Stomach smooth muscle (tissue), 2 donors: Measurements from ENCODE around the gene NOL4L.
A peak's percentile ranks its signal among the peaks of the same experiment; 100 is the strongest.

Experiments
- H3K27ac ChIP-seq: one replicate; pipeline ENCODE4 v1.7.0; 2013; ENCODE audit warnings: mild to moderate bottlenecking, low read length, inconsistent platforms
- H3K27me3 ChIP-seq, 2 donors: one replicate each; pipeline ENCODE4 v1.7.0; 2013; ENCODE audit warnings: low read length in 2 of 2; ENCODE audit not compliant: insufficient read depth in 2 of 2, control insufficient read depth in 1 of 2
- H3K36me3 ChIP-seq, 2 donors: one replicate each; pipeline ENCODE4 v1.7.0; 2013; ENCODE audit warnings: low read length in 2 of 2; ENCODE audit not compliant: control insufficient read depth in 2 of 2, insufficient read depth in 2 of 2
- H3K4me1 ChIP-seq: one replicate; pipeline ENCODE4 v1.7.0; 2013; ENCODE audit warnings: low read length; ENCODE audit not compliant: control insufficient read depth, insufficient read depth
- H3K4me3 ChIP-seq, 2 donors: one replicate each; pipeline ENCODE4 v1.7.0; 2013; ENCODE audit warnings: low read length in 2 of 2
- H3K9ac ChIP-seq, 2 donors: one replicate each; pipeline ENCODE4 v1.7.0; 2013; ENCODE audit warnings: low read length in 2 of 2, mild to moderate bottlenecking in 1 of 2
- H3K9me3 ChIP-seq, 2 donors: one replicate each; pipeline ENCODE4 v1.7.0; 2013; ENCODE audit warnings: low read length in 2 of 2; ENCODE audit not compliant: control insufficient read depth in 2 of 2
- donor health status: healthy.
- donor health status: Pancreatic carcinoma.

Gene NOL4L

DNA sequence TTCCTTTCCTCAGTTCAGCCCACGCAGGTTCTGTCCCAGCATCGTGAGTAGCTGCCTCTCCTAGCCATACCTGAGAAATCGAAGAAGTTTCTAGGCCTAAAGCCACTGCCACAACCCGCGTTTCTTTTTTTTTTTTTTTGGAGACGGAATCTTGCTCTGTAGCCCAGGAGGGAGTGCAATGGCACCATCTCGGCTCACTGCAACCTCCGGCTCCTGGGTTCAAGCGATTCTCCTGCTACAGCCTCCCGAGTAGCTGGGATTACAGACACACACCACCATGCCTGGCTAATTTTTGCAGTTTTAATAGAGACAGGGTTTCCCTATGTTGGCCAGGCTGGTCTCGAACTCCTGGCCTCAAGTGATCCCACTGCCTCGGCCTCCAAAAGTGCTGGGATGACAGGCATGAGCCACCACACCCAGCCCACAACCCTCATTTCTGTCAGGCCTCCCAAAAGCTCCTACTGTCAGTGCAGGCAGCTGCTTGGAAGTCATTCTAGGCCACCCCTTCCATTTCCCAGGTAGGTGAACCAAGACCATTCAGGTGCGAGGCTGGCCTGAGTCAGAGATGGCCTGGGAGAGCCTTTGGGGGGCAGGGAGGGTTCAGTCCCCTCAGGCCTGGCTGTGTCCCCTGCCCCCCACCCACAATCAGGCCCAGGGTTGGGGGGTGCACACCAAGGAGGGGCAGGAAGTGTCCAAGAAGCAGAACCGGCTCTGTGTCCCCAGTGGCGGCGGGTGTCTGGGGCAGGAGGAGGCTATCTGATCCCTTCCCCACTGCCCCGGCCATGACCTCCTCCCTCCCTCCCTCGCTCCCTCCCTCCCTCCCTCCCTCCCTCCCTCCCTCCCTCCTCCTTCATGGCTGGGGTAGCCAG, 47.2 kb downstream of the NOL4L start:
- Histone ChIP-seq H3K36me3 (no peaks in the 10 kb centered on the region), H3K27me3 (no peaks in the 10 kb centered on the region), H3K4me3 (peak overlapping the region; percentile 67 to 70), H3K27ac (no peak overlapping the region), H3K4me1 (peaks cover 8% of the 10 kb centered on the region), H3K9me3 (no peaks in the 10 kb centered on the region), H3K9ac (no peak overlapping the region)

DNA sequence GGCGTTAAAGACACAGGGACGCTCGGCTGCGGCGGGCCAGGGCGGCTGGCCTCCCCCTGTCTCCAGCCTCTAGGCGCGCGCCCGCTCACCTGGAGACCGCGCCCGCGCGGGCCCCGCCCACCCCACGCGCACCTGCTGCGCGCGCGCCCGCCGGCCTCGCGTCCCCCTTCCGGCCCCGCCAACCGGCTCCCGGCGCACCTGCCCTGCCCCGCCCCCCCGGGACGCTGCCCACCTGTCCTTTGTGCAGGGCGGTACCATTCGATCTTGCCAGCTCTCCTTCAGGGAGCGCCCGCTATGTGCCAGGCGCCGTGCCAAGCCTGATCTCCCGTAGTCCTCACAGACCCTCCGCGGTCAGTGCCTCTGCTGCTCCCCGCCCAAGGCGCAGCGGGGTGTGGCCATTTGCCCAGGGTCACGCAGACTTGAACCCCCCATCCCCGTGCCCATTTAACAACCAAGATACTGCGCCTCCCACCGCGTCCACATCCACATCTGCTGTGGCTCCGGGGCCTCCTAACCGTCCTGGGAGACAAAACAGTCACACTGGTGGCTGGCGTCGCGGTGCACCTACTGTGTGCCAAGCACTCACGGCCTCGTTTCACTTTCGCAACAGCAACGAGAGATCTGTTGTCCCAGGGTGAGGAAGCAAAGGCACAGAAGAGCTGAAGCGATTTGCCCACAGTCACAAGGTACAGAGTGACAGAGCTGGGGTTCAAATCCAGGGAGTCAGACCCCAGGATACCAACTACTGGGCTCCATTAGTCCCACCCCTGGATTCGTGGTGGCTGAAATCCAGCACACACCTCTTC, 48.1 kb downstream of the NOL4L start:
- Histone ChIP-seq H3K9me3 (no peaks in the 10 kb centered on the region), H3K4me3 (peak overlapping the region; percentile 67 to 70), H3K4me1 (peaks cover 8% of the 10 kb centered on the region), H3K9ac (peak overlapping the region in 1 of 2 donors; percentile 47), H3K27me3 (no peaks in the 10 kb centered on the region), H3K36me3 (no peaks in the 10 kb centered on the region), H3K27ac (no peak overlapping the region)

DNA sequence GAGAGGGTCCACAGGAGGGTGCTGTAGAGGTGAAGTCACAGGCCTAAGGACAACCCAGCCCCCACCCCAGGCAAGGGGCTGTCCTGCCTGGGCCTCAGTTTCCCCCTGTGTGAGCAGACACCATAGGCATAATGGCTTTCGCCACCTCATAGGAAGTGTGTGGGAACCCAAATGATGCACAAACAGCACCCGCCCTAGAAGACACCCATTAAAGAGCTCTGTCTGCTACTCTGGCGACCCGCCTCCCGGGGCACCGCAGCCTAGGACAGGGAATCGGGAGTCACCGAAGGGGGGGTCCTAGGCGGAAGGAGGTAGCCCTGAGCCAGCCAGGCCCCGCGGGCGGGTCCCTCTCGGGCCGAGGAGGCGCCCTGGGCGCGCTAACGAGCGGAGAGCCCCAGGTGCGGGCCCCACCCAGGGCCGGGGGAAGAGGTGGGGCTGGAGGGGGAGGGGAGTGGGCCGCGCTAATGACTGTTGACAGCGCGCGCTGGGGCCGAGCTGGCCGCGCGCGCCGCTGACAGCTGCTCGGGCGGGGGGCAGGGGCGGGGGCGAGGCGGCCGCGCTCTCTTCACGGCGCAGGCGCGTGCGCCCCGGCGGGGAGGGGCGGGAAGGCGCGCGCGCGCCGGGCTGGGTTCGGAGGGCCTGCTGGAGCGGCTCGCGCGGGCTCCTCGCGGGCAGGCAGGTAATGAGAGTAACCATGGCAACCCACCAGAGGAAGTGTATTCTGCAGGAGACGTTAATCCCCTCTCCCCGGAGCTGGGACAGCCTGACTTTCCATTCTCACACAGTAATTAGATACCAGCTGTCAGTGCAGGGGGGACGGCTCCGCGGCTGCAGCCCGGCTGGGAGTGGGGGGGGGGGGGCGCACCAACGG, 48.9 kb downstream of the NOL4L start:
- H3K36me3 ChIP-seq = no peaks in the 10 kb centered on the region
- H3K27ac ChIP-seq = no peak overlapping the region
- H3K4me3 ChIP-seq = peak overlapping the region; percentile 56 to 70
- H3K4me1 ChIP-seq = peaks cover 8% of the 10 kb centered on the region
- H3K9ac ChIP-seq = no peak overlapping the region
- no peaks in the 10 kb centered on the region for H3K9me3 ChIP-seq
- H3K27me3 ChIP-seq = no peaks in the 10 kb centered on the region

DNA sequence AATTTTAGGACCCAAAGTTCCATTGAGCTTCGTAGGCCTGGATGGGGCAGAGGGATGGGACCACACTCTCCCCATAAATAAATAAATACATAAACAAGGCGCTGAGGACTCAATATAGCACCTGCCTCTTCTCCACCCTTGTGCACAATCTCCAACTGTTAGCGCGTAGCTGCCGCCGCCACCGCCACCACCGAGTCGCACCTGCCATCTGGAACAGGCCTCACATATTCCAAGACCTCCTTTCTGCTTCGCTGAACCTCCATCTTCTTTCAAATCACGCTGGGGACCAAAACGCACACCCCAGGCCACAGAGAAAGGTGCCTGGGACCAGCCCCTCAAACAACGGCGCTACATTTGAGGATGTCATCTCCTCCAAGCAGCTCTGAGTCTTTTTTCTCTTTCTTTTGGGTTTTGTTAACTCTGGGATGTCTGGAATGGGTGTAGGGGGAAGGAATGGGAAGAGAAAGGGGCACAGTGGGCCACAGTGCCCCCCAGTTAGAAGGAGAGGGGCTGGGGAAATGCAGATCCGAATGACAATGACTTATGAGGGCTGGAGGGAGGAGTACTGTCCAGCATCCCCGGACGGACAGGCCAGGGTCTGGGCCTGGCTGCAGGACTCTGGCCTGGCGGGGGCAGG, 49.7 kb downstream of the NOL4L start:
- Histone ChIP-seq H3K27ac (no peak overlapping the region), H3K27me3 (no peaks in the 10 kb centered on the region), H3K9me3 (no peaks in the 10 kb centered on the region), H3K4me1 (peaks cover 8% of the 10 kb centered on the region), H3K4me3 (no peak overlapping the region), H3K9ac (no peak overlapping the region), H3K36me3 (no peaks in the 10 kb centered on the region)

DNA sequence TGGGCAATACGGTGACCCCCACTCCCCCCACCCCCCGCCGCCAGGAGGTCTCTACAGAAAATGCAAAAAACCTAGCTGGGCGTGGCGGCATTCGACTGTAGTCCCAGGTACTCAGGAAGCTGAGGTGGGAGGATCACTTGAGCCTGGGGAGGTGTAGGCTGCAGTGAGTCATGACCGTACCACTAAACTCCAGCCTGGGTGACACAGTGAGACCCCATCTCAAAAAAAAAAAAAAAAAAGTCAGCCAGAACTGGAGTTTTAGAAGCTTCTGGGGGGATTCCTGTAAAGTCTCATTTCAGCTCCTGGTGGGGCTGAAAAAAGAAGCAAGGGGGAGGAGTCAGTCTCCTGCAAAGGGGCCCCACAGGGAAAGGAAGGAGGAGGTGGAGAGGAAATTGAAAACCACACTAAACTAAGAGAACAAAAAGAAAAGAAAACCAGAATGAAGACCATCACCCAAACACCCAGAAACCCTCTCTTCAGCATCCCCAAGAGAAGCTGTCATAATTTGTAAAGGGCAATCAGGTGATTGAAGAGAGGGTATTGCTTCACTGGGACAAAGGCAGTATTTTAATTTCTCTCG, 50.4 kb downstream of the NOL4L start:
- Histone ChIP-seq H3K4me1 (peaks cover 8% of the 10 kb centered on the region), H3K9me3 (no peaks in the 10 kb centered on the region), H3K27ac (no peak overlapping the region), H3K4me3 (no peak overlapping the region), H3K27me3 (no peaks in the 10 kb centered on the region), H3K36me3 (no peaks in the 10 kb centered on the region), H3K9ac (no peak overlapping the region)

DNA sequence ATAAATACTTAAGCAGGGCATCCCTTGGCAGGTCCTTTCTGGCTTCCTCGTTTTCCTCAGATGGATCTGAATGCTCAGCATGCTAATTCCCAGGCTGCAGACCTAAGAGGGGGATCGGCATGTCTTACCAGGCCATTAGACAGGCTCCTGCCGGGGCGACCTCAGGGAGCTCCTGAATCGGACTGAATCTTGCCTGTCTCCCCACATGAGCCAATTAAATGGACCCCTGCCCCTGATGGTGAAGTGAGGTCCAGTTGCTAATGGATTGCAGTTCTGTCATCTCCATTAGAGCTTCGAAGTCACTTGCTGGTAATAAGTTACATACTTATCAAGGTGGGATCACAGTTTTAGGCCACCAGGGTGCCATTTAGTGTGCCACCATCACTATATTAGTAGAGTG, 51.4 kb downstream of the NOL4L start:
- H3K9ac ChIP-seq = no peak overlapping the region
- no peaks in the 10 kb centered on the region for H3K9me3 ChIP-seq
- no peak overlapping the region for H3K27ac ChIP-seq
- peaks cover 8% of the 10 kb centered on the region for H3K4me1 ChIP-seq
- H3K27me3 ChIP-seq = no peaks in the 10 kb centered on the region
- no peak overlapping the region for H3K4me3 ChIP-seq
- H3K36me3 ChIP-seq = no peaks in the 10 kb centered on the region

DNA sequence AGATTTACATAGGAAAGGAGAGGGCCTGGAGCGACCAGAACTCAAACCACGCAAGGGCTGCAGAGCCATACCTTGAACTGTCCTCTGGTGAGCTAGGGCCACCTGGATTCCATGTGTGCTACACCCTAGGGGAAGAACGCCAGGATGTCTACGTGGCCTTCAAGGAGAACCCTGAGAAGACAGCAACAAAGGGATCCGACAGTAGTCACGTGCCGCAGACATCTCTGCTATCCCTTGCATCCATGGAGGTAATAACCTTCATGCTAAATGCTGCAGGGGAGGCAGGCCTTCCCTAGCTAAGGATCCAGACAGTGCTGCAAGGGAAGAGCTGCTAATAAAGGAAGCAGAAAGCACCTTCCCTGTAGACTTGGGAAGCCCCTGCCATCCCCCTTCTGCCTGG, 52.9 kb downstream of the NOL4L start:
- Histone ChIP-seq H3K27ac (no peak overlapping the region), H3K4me3 (no peak overlapping the region), H3K27me3 (no peaks in the 10 kb centered on the region)

DNA sequence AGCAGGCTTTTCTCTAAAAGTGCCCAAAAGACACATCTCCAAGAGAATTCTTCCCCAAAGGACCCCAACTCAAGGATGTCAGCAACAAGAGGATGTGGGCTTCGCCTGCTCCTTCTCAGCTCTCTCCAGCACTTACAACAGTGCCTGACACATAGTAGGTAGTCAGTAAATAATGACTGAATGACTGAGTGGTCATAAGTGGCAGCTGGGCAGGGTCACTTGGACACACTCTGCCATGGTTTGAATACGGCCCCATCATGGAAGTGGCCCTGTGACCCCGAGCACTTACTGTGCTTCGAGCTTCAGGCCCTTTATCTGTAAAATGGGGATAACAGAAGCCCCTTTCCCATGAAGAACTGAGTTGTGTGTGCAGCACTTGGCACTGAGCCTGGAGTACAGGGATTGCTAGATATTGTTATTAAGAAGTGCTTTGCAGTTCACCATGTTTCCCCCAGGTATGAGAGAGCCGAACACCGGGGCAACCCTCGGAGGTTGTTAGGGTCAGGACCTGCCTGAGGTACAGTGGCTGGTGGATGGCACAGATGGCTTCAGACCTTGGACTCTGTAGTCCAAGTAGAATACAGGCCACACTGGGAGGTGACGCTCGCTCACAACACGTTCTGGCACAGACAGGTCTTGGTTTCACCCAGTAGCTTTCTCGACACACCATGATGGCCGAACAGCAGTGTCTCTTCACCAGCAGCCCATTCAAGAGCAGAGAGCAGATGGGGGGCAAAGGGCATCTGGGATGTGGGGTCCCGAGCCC, 56.0 kb downstream of the NOL4L start:
- Histone ChIP-seq H3K4me1 (peaks cover 10% of the 10 kb centered on the region), H3K4me3 (no peak overlapping the region), H3K27ac (no peak overlapping the region), H3K9me3 (no peaks in the 10 kb centered on the region), H3K9ac (no peak overlapping the region), H3K36me3 (no peaks in the 10 kb centered on the region), H3K27me3 (no peaks in the 10 kb centered on the region)

More for the DNA sequence above, 52.9 kb downstream of the NOL4L start:
- no peaks in the 10 kb centered on the region for H3K36me3 ChIP-seq
- no peaks in the 10 kb centered on the region for H3K9me3 ChIP-seq
- H3K9ac ChIP-seq = no peak overlapping the region
- peaks cover 4% of the 10 kb centered on the region for H3K4me1 ChIP-seq

DNA sequence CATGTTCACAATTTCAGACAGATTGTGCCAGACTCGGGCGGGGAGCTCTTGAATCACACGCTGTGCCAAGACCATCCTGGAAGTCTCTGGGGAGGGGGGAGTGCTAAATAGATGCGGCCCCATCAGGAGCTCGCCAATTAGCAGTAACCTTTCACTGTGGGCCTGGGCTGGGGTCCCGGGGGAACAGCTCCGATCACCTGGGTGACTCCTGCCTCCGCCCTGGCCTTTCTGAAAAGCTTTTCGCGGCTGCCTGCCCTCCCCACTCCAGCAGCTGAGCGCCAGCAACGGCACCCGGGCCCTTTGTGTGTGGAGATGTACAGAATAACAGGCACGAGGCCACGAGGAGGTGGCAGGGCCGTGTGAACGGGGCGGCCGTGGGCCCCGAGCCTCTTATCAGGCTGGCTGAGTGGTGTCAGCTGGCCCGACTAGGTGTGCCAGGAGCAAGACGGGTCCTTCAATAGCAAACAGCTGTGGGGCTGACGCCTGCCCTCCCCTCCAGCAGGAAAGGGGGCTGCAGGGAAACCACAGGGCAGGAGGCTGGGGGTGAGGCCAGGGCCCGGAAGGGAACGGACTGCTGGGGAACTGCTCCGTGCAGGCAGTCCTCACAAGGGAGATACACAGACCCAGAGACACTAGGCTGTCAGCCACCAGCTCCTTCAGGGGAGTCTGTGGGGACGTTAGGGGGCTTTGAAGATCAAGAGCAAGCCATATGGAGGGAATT, 56.8 kb downstream of the NOL4L start:
- Histone ChIP-seq H3K4me3 (no peak overlapping the region), H3K27me3 (no peaks in the 10 kb centered on the region), H3K36me3 (no peaks in the 10 kb centered on the region), H3K9me3 (no peaks in the 10 kb centered on the region), H3K4me1 (peaks cover 10% of the 10 kb centered on the region), H3K9ac (no peak overlapping the region), H3K27ac (no peak overlapping the region)
